NCI-H146 treated with DMSO at 0.1 percent for 48 hours (cell line): Measurements from ENCODE around the gene ACACB.
"Not testable (repeated sequence)": the region's sequence is repeated elsewhere in the genome, so short reads cannot be mapped to it uniquely, and the experiment has no call there.

Experiments used
- DNase-seq: peaks from one replicate; lab custom pipeline; 2025; ENCODE audit not compliant: unreplicated experiment; lab: John Stamatoyannopoulos, UW

The ACACB gene

DNA sequence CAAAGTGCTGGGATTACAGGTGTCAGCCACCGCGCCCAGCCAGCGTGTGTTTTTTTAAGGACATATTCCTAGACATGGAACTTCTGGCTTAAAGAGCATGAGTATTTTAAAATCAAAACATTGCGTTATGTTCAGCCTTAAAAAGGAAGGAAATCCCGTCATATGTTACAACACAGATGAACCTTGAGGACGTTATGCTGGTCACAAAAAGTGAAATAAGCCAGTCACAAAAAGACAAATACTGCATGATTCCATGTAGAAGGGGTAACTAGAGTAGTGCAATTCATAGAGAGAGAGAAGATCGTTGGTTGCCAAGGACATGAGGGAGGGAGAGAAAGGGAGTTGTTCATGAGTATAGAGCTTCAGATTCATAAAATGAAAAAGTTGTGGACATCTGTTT is 53.9 kb downstream of the ACACB start:
- DNase-seq = no peak

- DNase-seq = not testable (repeated sequence)
These were observed 56.4 kb downstream of the ACACB start for GRCh38 chr12:109172787-109173186.

DNA sequence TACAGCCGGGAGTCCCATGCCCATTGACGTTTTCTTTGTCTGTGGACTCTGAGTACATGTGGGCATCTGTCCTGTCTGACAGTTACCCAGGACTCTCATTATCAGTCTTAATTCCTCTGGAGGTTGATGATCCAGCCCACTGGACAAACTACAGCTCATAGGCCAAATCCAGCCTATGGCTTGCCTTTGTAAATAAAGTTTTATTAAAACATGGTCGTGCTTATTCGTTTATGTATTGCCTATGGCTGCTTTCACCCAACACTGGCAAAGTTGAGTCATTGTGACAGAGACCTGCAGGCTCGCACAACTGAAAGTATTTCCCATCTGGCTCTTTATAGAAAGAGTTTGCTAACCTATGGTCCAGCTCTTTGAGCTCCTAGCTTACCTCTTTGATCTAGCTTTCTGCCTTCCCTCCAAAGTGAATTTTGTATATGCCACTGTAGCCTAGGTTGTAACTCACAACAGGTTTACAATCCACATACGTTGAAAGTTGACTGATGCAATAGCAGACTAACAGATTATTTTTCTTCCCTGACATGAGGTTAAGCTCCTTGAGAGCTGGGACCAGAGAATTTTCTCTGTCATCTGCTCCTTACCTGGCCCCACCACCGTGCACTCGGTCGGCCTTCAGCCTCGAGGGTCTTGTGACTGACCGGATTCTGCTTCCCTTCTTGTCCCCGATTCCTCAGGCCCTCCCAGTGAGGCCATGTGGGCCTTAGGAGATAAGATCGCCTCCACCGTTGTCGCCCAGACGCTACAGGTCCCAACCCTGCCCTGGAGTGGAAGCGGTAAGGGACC is 57.3 kb downstream of the ACACB start:
- no peak for DNase-seq

GRCh38 chr12:109174468-109174867 is 58.1 kb downstream of the ACACB start:
- no peak for DNase-seq

DNA sequence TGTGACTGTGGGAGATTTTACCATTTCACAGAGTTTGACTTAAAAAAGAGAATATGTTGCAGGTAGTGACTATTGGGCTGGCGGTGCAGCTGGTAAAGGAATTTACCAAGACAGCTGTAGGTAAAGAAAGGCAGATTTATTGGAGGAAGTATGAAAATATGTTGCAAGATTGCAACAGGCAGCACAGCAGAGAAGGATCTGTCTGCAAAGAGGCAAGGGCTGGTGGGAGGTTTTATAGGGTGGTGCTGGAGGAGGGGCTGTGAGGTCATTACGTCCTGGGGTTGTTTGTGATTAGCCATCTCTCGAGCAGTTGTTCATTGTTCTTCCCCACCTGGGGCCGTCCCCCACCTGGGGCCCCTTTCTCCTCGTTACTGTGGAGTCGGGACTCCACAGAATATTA is 62.1 kb downstream of the ACACB start:
- no peak for DNase-seq

DNA sequence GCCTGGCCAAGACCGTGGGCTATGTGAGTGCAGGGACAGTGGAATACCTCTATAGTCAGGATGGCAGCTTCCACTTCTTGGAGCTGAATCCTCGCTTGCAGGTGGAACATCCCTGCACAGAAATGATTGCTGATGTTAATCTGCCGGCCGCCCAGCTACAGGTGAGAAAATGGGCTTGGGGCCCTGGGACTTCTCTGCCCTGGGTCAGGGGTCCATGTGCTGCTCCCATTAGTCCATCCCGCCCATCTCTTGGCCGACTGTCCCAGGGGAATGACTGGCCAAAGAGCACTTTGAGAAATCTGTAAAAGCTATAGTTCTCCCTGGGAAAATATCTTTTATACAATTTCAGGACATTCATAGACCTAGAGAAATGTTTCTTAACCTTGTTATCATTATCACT is 63.5 kb downstream of the ACACB start:
- no peak for DNase-seq

DNA sequence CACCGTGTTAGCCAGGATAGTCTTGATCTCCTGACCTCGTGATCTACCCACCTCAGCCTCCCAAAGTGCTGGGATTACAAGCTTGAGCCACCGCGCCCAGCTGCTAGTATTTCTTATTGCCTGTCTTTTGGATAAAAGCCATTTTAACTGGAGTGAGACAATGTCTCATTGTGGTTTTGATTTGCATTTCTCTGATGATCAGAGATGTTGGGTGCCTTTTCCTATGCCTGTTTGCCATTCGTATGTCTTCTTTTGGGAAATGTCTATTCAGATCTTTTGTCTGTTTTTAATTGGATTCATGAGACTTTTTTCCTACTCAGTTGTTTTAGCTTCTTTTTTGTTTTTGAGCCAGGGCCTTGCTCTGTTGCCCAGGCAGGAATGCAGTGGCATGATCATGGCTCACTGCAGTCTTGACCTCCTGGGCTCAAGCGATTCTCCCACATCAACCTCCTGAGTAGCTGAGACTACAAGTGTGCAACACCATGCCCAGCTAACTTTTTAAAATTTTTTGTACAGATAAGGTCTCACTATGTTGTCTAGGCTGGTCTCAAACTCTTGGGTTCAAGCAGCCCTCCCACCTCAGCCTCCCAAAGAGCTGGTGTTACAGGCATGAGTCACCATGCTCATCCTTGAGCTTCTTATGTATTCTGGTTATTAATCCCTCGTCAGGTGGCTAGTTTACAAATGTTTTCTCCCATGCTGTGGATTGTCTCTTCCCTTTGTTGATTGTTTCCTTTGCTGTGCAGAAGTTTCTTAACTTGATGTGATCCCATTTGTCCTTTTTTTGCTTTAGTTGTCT is 65.9 kb downstream of the ACACB start:
- DNase-seq = no peak

DNA sequence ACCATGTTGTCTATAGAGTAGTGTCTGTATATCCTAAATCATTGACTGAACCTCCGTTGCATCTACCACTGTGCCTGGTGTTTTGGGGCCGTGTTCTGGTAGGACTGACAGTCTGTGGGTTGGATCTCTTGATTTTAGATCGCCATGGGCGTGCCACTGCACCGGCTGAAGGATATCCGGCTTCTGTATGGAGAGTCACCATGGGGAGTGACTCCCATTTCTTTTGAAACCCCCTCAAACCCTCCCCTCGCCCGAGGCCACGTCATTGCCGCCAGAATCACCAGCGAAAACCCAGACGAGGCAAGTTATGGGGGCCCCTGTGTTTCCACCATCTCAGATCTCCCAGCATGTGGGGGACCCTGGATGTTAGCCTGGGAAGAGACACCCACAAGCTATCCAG is 69.1 kb downstream of the ACACB start:
- DNase-seq = no peak

DNA sequence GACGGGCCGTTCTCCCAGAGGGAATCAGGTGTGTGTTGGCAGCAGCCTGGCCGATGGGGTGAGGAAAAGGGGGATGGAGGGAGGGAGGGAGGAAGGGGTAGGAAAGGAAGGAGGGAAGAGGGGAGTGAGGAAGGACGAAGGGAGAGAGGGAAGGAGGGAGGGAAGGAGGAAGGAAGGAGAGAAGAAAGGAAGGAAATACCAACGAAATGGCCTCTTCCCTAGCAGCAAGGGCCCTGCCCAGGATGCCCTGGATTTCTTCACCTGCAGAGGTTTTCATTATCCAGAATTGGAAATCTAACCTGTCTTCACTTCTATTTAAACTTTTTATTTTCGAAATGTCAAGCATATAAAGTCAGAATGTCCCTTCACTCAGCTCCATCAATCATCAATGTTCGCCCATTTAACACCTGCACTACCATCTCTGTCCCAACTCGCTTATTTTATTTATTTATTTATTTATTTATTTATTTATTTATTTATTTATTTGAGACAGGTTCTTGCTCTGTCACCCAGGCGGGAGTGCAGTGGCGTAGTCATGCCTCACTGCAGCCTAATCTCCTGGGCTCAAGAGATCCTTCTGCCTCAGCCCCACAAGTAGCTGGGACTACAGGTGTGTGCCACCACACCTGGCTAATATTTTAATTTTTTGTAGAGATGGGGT is 70.7 kb downstream of the ACACB start:
- no peak for DNase-seq

GRCh38 chr12:109188108-109188712 is 71.8 kb downstream of the ACACB start:
- DNase-seq = no peak

GRCh38 chr12:109189291-109189690 is 72.9 kb downstream of the ACACB start:
- no peak for DNase-seq

DNA sequence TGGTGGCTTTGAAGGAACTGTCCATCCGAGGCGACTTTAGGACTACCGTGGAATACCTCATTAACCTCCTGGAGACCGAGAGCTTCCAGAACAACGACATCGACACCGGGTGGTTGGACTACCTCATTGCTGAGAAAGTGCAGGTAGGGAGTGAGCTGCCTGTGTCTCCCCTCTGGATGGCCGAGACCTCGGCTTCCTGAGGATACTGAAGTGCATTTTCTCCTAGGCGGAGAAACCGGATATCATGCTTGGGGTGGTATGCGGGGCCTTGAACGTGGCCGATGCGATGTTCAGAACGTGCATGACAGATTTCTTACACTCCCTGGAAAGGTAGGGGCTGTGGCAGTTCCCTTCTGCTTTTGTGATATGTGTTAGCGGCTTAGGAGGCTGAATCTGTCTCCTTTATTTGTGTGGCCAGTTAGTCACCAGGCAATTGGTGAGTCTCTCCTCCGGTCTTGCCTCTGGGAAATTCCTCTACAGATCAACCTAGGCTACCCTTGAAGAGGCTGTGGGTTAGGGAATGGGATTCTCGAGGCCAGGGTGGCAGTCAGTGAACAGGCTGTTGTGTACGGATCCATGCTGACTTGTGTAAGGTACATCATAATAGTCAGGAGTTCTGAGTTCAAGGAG is 75.3 kb downstream of the ACACB start:
- no peak for DNase-seq

- DNase-seq = no peak
These were observed 76.0 kb downstream of the ACACB start for GRCh38 chr12:109192358-109192757.

- DNase-seq = no peak
These were observed 77.5 kb downstream of the ACACB start for GRCh38 chr12:109193896-109194295.

DNA sequence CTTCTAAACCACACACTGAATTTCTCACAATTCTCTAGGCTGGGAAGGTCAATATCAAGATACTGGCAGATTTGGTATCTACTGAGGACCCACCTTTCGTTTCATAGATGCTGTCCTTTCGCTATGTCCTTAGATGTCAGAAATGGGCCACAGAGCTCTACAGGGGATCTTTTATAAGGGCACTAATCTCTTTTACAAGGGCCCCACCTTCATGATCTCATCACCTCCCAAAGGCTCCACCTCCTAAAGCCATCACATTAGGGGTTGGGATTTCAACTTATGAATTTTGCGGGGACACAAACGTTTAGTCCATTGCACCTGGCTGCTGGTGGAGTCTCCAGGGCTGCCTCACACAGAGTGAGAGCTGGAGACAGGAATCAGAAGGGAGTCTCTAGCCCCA is 79.9 kb downstream of the ACACB start:
- DNase-seq = no peak

- DNase-seq = no peak
These were observed 80.9 kb downstream of the ACACB start for GRCh38 chr12:109197327-109197726.

- DNase-seq = no peak
These were observed 82.9 kb downstream of the ACACB start for GRCh38 chr12:109199324-109199723.

DNA sequence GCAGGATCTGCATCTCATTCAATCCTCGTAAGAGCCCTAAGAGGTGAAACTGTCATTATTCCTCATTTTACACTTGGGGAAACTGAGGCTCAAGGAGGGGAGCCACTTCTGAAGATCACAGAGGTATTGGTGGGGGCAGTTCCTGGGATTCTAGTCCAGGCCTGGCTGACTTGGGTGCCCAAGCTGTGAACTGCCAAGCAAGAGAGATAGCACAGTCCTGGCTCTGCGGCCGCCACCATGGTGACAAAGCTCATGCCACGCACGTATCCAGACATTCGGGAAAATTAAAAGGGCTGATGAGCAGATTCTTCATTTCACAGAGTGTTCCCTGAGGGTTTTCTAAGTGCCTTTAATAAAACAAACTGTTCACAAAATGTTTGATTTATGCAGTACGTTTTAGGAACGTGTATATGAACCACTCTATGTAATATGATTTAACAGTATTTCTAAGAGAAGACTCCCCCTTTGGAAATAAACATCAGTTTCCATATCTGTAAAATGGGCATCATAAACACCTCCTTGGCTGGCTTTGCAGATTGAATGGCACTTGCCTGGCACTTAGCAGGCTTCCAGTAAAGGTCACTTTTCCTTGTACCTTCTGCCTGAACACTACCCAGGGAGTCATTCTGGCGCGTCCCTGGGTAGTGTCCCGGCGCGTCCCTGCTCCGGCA is 84.6 kb downstream of the ACACB start:
- no peak for DNase-seq

- no peak for DNase-seq
These were observed 85.1 kb downstream of the ACACB start for GRCh38 chr12:109201496-109201885.

DNA sequence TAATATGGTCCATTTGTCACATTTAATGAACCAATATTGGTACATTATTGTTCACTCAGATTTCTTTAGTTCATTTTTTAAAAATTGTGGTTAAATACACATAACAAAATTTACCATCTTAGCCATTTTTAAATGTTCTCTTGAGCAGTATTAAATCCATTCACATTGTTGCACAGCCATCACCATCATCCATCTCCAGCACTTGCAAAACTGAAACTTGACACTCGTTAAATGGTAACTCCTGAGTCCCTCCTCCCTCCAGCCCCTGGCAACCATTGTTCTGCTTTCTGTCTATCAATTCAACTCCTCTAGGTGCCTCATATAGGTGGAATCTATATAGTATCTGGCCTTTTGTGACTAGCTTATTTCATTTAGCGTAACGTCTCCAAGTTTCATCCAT is 86.4 kb downstream of the ACACB start:
- DNase-seq = no peak

- no peak for DNase-seq
These were observed 87.1 kb downstream of the ACACB start for GRCh38 chr12:109203480-109203879.
